OCI-LY1 (cell line): ENCODE results near the gene PIGQ.

Experiments used
- H2AFZ ChIP-seq: fragments of 200-600 bp; sonication (generic), shearing (Covaris generic); 2 replicates; pipeline ENCODE4 v1.6.0; 2014; ENCODE audit warnings: antibody characterized with exemption, mild to moderate bottlenecking, low read length
- H3F3A ChIP-seq: fragments of 200-600 bp; sonication (generic), shearing (Covaris generic); 2 replicates; pipeline ENCODE4 v1.6.0; 2014; ENCODE audit warnings: mild to moderate bottlenecking, antibody characterized with exemption, low read length, moderate library complexity; ENCODE audit not compliant: insufficient read depth
- H3K27ac ChIP-seq: fragments of 200-600 bp; sonication (generic); 2 replicates; pipeline ENCODE4 v1.5.1; 2014; ENCODE audit warnings: low read length, mixed run types, mild to moderate bottlenecking, low read depth; ENCODE audit not compliant: poor library complexity, severe bottlenecking
- H3K27me3 ChIP-seq: fragments of 200-600 bp; sonication (generic); 2 replicates; pipeline ENCODE4 v1.6.0; 2014; ENCODE audit warnings: antibody characterized with exemption, mild to moderate bottlenecking, low read length, moderate library complexity; ENCODE audit not compliant: insufficient read depth
- H3K36me3 ChIP-seq: fragments of 200-600 bp; sonication (generic); 2 replicates; pipeline ENCODE4 v1.6.1; 2014; ENCODE audit warnings: mild to moderate bottlenecking, antibody characterized with exemption, low read length, moderate library complexity, mixed read lengths; ENCODE audit not compliant: insufficient read depth
- H3K4me1 ChIP-seq: fragments of 200-600 bp; sonication (generic); 2 replicates; pipeline ENCODE4 v1.5.1; 2014; ENCODE audit warnings: mild to moderate bottlenecking, low read length, moderate library complexity; ENCODE audit not compliant: insufficient read depth, severe bottlenecking
- H3K4me2 ChIP-seq: fragments of 200-600 bp; sonication (generic), shearing (Covaris generic); 2 replicates; pipeline ENCODE4 v1.6.1; 2014; ENCODE audit warnings: low read length
- H3K4me3 ChIP-seq: fragments of 200-600 bp; sonication (generic); 2 replicates; pipeline ENCODE4 v1.5.1; 2014; ENCODE audit warnings: low read length, low read depth, mild to moderate bottlenecking, mixed read lengths; ENCODE audit not compliant: poor library complexity, severe bottlenecking
- H3K79me2 ChIP-seq: fragments of 200-600 bp; shearing (Covaris generic); 2 replicates; pipeline ENCODE4 v1.6.1; 2016; ENCODE audit warnings: mixed run types, low read length, mixed read lengths; ENCODE audit not compliant: insufficient read depth
- H3K9ac ChIP-seq: fragments of 200-600 bp; sonication (generic), shearing (Covaris generic); 2 replicates; pipeline ENCODE4 v1.6.1; 2014; ENCODE audit warnings: mild to moderate bottlenecking, low read length, mixed read lengths
- H3K9me2 ChIP-seq: fragments of 200-600 bp; sonication (generic), shearing (Covaris generic); 2 replicates; pipeline ENCODE4 v1.6.1; 2014; ENCODE audit warnings: low read depth, mild to moderate bottlenecking, low read length, mixed read lengths
- H3K9me3 ChIP-seq: fragments of 200-600 bp; shearing (Covaris generic); 2 replicates; pipeline ENCODE4 v1.6.1; 2014; ENCODE audit warnings: low read length, mixed read lengths
- H4K20me1 ChIP-seq: fragments of 200-600 bp; sonication (generic), shearing (Covaris generic); 2 replicates; pipeline ENCODE4 v1.6.0; 2016; ENCODE audit warnings: mild to moderate bottlenecking, low read length; ENCODE audit not compliant: insufficient read depth
- CTCF ChIP-seq: fragments of 200-600 bp; sonication (generic), shearing (Covaris generic); IDR thresholded peaks from 2 replicates; pipeline ENCODE4 v1.5.1; 2017; ENCODE audit warnings: mild to moderate bottlenecking, antibody characterized with exemption, low read length, moderate library complexity, mixed read lengths
- EZH2 ChIP-seq: fragments of 200-600 bp; sonication (generic), shearing (Covaris generic); IDR thresholded peaks from 2 replicates; pipeline ENCODE4 v1.8.0; 2017; ENCODE audit warnings: borderline replicate concordance, mixed run types, mild to moderate bottlenecking, antibody characterized with exemption, low read length, moderate library complexity, mixed read lengths

PIGQ gene

GRCh38 chr16:554297-554621 lies 15.5 kb upstream of the PIGQ start:
- H3K9me3 ChIP-seq: no peaks in the 10 kb centered on the region
- no peak overlapping the region for H3K9ac ChIP-seq
- H3K79me2 ChIP-seq: no peaks in the 10 kb centered on the region
- H4K20me1 ChIP-seq: no peaks in the 10 kb centered on the region
- no peaks in the 10 kb centered on the region for H3K9me2 ChIP-seq
- no peak overlapping the region for H3K27ac ChIP-seq
- no peak overlapping the region for H2AFZ ChIP-seq
- TF ChIP-seq EZH2 (no peak), CTCF (no peak)
- no peak overlapping the region for H3K4me2 ChIP-seq
- H3F3A ChIP-seq: no peaks in the 10 kb centered on the region
- no peaks in the 10 kb centered on the region for H3K4me1 ChIP-seq
- H3K36me3 ChIP-seq: peaks cover 7% of the 10 kb centered on the region
- H3K27me3 ChIP-seq: no peaks in the 10 kb centered on the region
- no peak overlapping the region for H3K4me3 ChIP-seq

GRCh38 chr16:554640-555365 lies 15.0 kb upstream of the PIGQ start:
- H3K4me1 ChIP-seq: no peaks in the 10 kb centered on the region
- no peaks in the 10 kb centered on the region for H3K9me2 ChIP-seq
- no peaks in the 10 kb centered on the region for H3K27me3 ChIP-seq
- H3K9ac ChIP-seq: no peak overlapping the region
- H3K27ac ChIP-seq: no peak overlapping the region
- H3K9me3 ChIP-seq: no peaks in the 10 kb centered on the region
- no peak overlapping the region for H2AFZ ChIP-seq
- no peaks in the 10 kb centered on the region for H4K20me1 ChIP-seq
- TF ChIP-seq EZH2: no peak
- no peak for TF ChIP-seq CTCF
- H3K4me2 ChIP-seq: no peak overlapping the region
- H3K4me3 ChIP-seq: no peak overlapping the region
- no peaks in the 10 kb centered on the region for H3F3A ChIP-seq
- H3K79me2 ChIP-seq: no peaks in the 10 kb centered on the region
- H3K36me3 ChIP-seq: peaks cover 7% of the 10 kb centered on the region

- H4K20me1 ChIP-seq: no peaks in the 10 kb centered on the region
- H3K9me2 ChIP-seq: no peaks in the 10 kb centered on the region
- H3K27me3 ChIP-seq: no peaks in the 10 kb centered on the region
- no peak overlapping the region for H3K4me2 ChIP-seq
- H3K9ac ChIP-seq: no peak overlapping the region
- no peak overlapping the region for H3K27ac ChIP-seq
- TF ChIP-seq CTCF (no peak), EZH2 (no peak)
- H3K36me3 ChIP-seq: peaks cover 7% of the 10 kb centered on the region
- no peaks in the 10 kb centered on the region for H3K4me1 ChIP-seq
- no peak overlapping the region for H3K4me3 ChIP-seq
- H3K9me3 ChIP-seq: no peaks in the 10 kb centered on the region
- no peaks in the 10 kb centered on the region for H3F3A ChIP-seq
- no peak overlapping the region for H2AFZ ChIP-seq
- H3K79me2 ChIP-seq: no peaks in the 10 kb centered on the region
Measured at GRCh38 chr16:555528-556473, 14.0 kb upstream of the PIGQ start.
